A549 (cell line): ENCODE results near the gene KLF6. TPM values are rescaled to one million over a fixed set of nuclear protein-coding genes. Genes with fewer than 3 reads are reported as not detected.
A peak's percentile ranks its signal among the peaks of the same experiment; 100 is the strongest.

Experiments used
- ATAC-seq, 2 experiments: fragments of 200-7000 bp in 1 of 2; fragments of >200 bp in 1 of 2; cut with Nextera tagmentation in 1 of 2; cut with Tn5 transposase in 1 of 2; 3 replicates each; pipeline versions ENCODE4 v1.8.0 to v1.9.1; 2018 to 2020; ENCODE audit warnings: mild to moderate bottlenecking in 1 of 2, moderate library complexity in 1 of 2
- CTCF ChIA-PET: fragments of 300-600 bp; sonication (Branson Sonifier 250); formaldehyde crosslinking; extraction: SDS; loops from one replicate; lab custom pipeline; 2021; ENCODE audit warnings: antibody characterized with exemption, inconsistent platforms; lab: Yijun Ruan, JAX
- POLR2A ChIA-PET: fragments of 350-600 bp; formaldehyde crosslinking; extraction: SDS; loops from one replicate; lab custom pipeline; 2021; ENCODE audit warnings: antibody characterized with exemption, inconsistent platforms; lab: Yijun Ruan, JAX
- DNase-seq, 2 experiments: peaks; one replicate each; pipeline versions ENCODE4 v3.0.0 to v3.0.0-alpha.2; 2011 to 2016; ENCODE audit warnings: low read depth in 1 of 2, low spot score in 1 of 2
- FAIRE-seq: peaks from 2 replicates; lab custom pipeline; 2011; peaks lifted over from hg19 to GRCh38; lab: Jason Lieb, UNC
- H3K27ac ChIP-seq, 2 experiments: fragments of >200 bp; sonication (Bioruptor Twin); formaldehyde crosslinking; 3 replicates each; pipeline ENCODE4 v1.5.1; 2016 to 2017
- H3K4me1 ChIP-seq: fragments of >200 bp; sonication (Bioruptor Twin); formaldehyde crosslinking; 3 replicates; pipeline ENCODE4 v1.6.1; 2016
- H3K4me2 ChIP-seq: fragments of >200 bp; sonication (Bioruptor Twin); formaldehyde crosslinking; 3 replicates; pipeline ENCODE4 v1.6.1; 2016
- H3K4me3 ChIP-seq: fragments of >200 bp; sonication (Bioruptor Twin); formaldehyde crosslinking; 3 replicates; pipeline ENCODE4 v1.5.1; 2016
- H3K9me3 ChIP-seq: fragments of >200 bp; sonication (Bioruptor Twin); formaldehyde crosslinking; 3 replicates; pipeline ENCODE4 v1.6.1; 2016
- CBX2 ChIP-seq: fragments of 200-600 bp; sonication (generic); IDR thresholded peaks from 2 replicates; pipeline ENCODE4 v1.6.1; 2016; ENCODE audit warnings: low read depth, mild to moderate bottlenecking, borderline replicate concordance
- CHD2 ChIP-seq: fragments of 150-350 bp; IDR thresholded peaks from 2 replicates; pipeline ENCODE4 v1.6.1; 2014; ENCODE audit warnings: low read length; ENCODE audit not compliant: partially characterized antibody
- EHMT2 ChIP-seq: fragments of 200-600 bp; sonication (generic); IDR thresholded peaks from 2 replicates; pipeline ENCODE4 v1.6.1; 2016; ENCODE audit warnings: antibody characterized with exemption, low read depth, mild to moderate bottlenecking, moderate library complexity
- EP300 ChIP-seq, 2 experiments: fragments of >200 bp; sonication (Bioruptor Twin); formaldehyde crosslinking; IDR thresholded peaks; 2 replicates in 1 of 2; 3 replicates in 1 of 2; pipeline ENCODE4 v1.6.1; 2016 to 2017
- FOSL2 ChIP-seq, 2 experiments: fragments of 450-650 bp in 1 of 2; fragments of >200 bp in 1 of 2; sonication (Bioruptor Twin) in 1 of 2; formaldehyde crosslinking; IDR thresholded peaks; 2 replicates each; pipeline versions ENCODE4 v1.5.0 to v1.6.1; 2016 to 2020; ENCODE audit warnings: mild to moderate bottlenecking in 1 of 2, moderate library complexity in 1 of 2
- GATA3 ChIP-seq: IDR thresholded peaks from 2 replicates; pipeline ENCODE4 v1.6.1; 2012; ENCODE audit warnings: borderline replicate concordance
- HDAC2 ChIP-seq: fragments of 200-600 bp; sonication (generic); IDR thresholded peaks from 2 replicates; pipeline ENCODE4 v1.6.1; 2016
- HEYL ChIP-seq: fragments of 250-450 bp; sonication (Bioruptor Pico); IDR thresholded peaks from 2 replicates; pipeline ENCODE4 v1.8.0; 2021; ENCODE audit warnings: mild to moderate bottlenecking, moderate library complexity
- HMGXB4 ChIP-seq: fragments of 250-450 bp; sonication (Bioruptor Pico); IDR thresholded peaks from 2 replicates; pipeline ENCODE4 v1.5.0; 2021; ENCODE audit warnings: mild to moderate bottlenecking, moderate library complexity, borderline replicate concordance
- HOXB13 ChIP-seq: fragments of 250-450 bp; sonication (Bioruptor Pico); IDR thresholded peaks from 2 replicates; pipeline ENCODE4 v1.5.0; 2020; ENCODE audit warnings: low read depth, mild to moderate bottlenecking, moderate library complexity
- HOXB5 ChIP-seq: fragments of 250-450 bp; sonication (Bioruptor Pico); IDR thresholded peaks from 2 replicates; pipeline ENCODE4 v1.5.0; 2020; ENCODE audit warnings: mild to moderate bottlenecking, moderate library complexity
- JUN ChIP-seq, 2 experiments: fragments of >200 bp; sonication (Bioruptor Twin); formaldehyde crosslinking; IDR thresholded peaks; 2 replicates in 1 of 2; 3 replicates in 1 of 2; pipeline ENCODE4 v1.6.1; 2016 to 2017
- MAFK ChIP-seq: fragments of 450-650 bp; IDR thresholded peaks from 2 replicates; pipeline ENCODE4 v1.6.1; 2014; ENCODE audit not compliant: partially characterized antibody
- MAX ChIP-seq: IDR thresholded peaks from 2 replicates; pipeline ENCODE4 v1.6.1; 2012
- MAZ ChIP-seq: fragments of 150-350 bp; IDR thresholded peaks from 2 replicates; pipeline ENCODE4 v1.6.1; 2014; ENCODE audit warnings: antibody characterized with exemption, low read depth, low read length, borderline replicate concordance
- NFE2L2 ChIP-seq: fragments of 150-350 bp; conservative IDR thresholded peaks from 2 replicates; pipeline ENCODE4 v1.6.1; 2014; ENCODE audit warnings: low read length
- NR3C1 ChIP-seq: fragments of >200 bp; sonication (Bioruptor Twin); formaldehyde crosslinking; IDR thresholded peaks from 3 replicates; pipeline ENCODE4 v1.6.1; 2017
- PBX3 ChIP-seq: IDR thresholded peaks from 2 replicates; pipeline ENCODE4 v1.6.1; 2012
- PHF8 ChIP-seq: fragments of 200-600 bp; sonication (generic); IDR thresholded peaks from 2 replicates; pipeline ENCODE4 v1.6.1; 2016; ENCODE audit warnings: low read depth, mild to moderate bottlenecking, antibody characterized with exemption, moderate library complexity, borderline replicate concordance
- POLR2A ChIP-seq: IDR thresholded peaks from 2 replicates; pipeline ENCODE4 v1.6.1; 2012; ENCODE audit warnings: mild to moderate bottlenecking, low read length
- RCOR1 ChIP-seq: fragments of 150-350 bp; IDR thresholded peaks from 2 replicates; pipeline ENCODE4 v1.6.1; 2014; ENCODE audit warnings: antibody characterized with exemption, low read length, low read depth
- RFX5 ChIP-seq: fragments of 450-650 bp; IDR thresholded peaks from 2 replicates; pipeline ENCODE4 v1.7.1; 2014; ENCODE audit warnings: antibody characterized with exemption, mild to moderate bottlenecking, moderate library complexity
- RNF2 ChIP-seq: fragments of 200-600 bp; sonication (generic); IDR thresholded peaks from 2 replicates; pipeline ENCODE4 v1.6.1; 2016; ENCODE audit warnings: low read depth, mild to moderate bottlenecking, antibody characterized with exemption, moderate library complexity, borderline replicate concordance
- SREBF2 ChIP-seq: fragments of 450-650 bp; IDR thresholded peaks from 2 replicates; pipeline ENCODE4 v1.6.1; 2014; ENCODE audit warnings: mild to moderate bottlenecking, moderate library complexity
- USF2 ChIP-seq: fragments of 450-650 bp; IDR thresholded peaks from 2 replicates; pipeline ENCODE4 v1.6.1; 2014; ENCODE audit warnings: antibody characterized with exemption
- ZC3H11A ChIP-seq: fragments of 450-650 bp; IDR thresholded peaks from 2 replicates; pipeline ENCODE4 v1.6.1; 2014; ENCODE audit warnings: antibody characterized with exemption, mild to moderate bottlenecking
- WGBS: methylation state at CpG from one replicate; pipeline ENCODE4 v1.1.6; 2017; ENCODE audit errors: missing lambda C conversion rate; 5-methylcytosine and 5-hydroxymethylcytosine counted together
- polyA plus RNA-seq, 4 experiments: library from polyadenylated mRNA; depleted of rRNA in 3 of 4; stranded (reverse); fragments of >200 nt; fragmentation: RNase III in 1 of 4; extraction: RNeasy Plus Mini Kit Qiagen cat#74134 plus additional on column Dnase treatment in 1 of 4; gene quantifications; 2 replicates in 3 of 4; 3 replicates in 1 of 4; pipeline ENCODE4 v1.2.3, GENCODE V29; 2011 to 2017
- TF ChIP-seq, protein P1 (sequence below): fragments of >200 bp; sonication (Bioruptor Twin); formaldehyde crosslinking; IDR thresholded peaks from 3 replicates; pipeline ENCODE4 v1.6.1; 2016
- TF ChIP-seq, protein P2 (sequence below): fragments of >200 bp; sonication (Bioruptor Twin); formaldehyde crosslinking; IDR thresholded peaks from 2 replicates; pipeline ENCODE4 v1.6.1; 2016

Gene KLF6
- polyA plus RNA-seq, 2 of the 4 experiments (the other 2 are of a cell fraction), result 31.9 to 86.8 TPM

- WGBS, result 0% methylated on average over 2 of the region's 76 CpGs
- Histone ChIP-seq H3K27ac (peak overlapping the region; percentile 100), H3K4me1 (peaks cover 26% of the 10 kb centered on the region), H3K4me2 (peak overlapping the region; percentile 91), H3K9me3 (no peaks in the 10 kb centered on the region), H3K4me3 (peak overlapping the region; percentile 82)
- DNase-seq (peak; percentile 97 to 99), ATAC-seq (peak; percentile 70 to 80), FAIRE-seq (no peak)
- ChIA-PET POLR2A (interaction anchor here (0.5 to 4.0 kb wide), 71 partner anchors 9 to 1041 kb away, joined by 3 to 79 read pairs (median 4); partner anchors contain the start of genes AKR1E2 and PITRM1), CTCF (interaction anchor here (1.1 to 2.8 kb wide), 6 partner anchors 12 to 982 kb away, joined by 3 to 8 read pairs (median 4); no protein-coding TSS in a partner anchor)
- TF ChIP-seq MAFK (no peak), RFX5 (0 out of 2 replicates have a peak, but pooled peaks have one; percentile 26), POLR2A (peak; percentile 98), SREBF2 (peak; percentile 41), EP300 (IDR thresholded peaks at IDR 0.05) (peak in 1 of 2 experiments; percentile 22; a peak in 2 of 5 replicates), GATA3 (0 out of 2 replicates have a peak, but pooled peaks have one; percentile 19), MAX (0 out of 2 replicates have a peak, but pooled peaks have one; percentile 9), EHMT2 (no peak), FOSL2 (IDR thresholded peaks at IDR 0.05) (no peak), FOSL2 (CRISPR knock-in tag; IDR thresholded peaks at IDR 0.05) (peak; percentile 8; the same call in 1 of the 2 replicates), USF2 (peak; percentile 78), HOXB5 (CRISPR knock-in tag) (0 out of 2 replicates have a peak, but pooled peaks have one; percentile 44), PHF8 (peak; percentile 78; the same call in 1 of the 2 replicates), ZC3H11A (no peak), JUN (IDR thresholded peaks at IDR 0.05) (peak; percentile 89 to 97; a peak in 4 of 5 replicates), RNF2 (no peak)
- TF ChIP-seq, protein P1, sequence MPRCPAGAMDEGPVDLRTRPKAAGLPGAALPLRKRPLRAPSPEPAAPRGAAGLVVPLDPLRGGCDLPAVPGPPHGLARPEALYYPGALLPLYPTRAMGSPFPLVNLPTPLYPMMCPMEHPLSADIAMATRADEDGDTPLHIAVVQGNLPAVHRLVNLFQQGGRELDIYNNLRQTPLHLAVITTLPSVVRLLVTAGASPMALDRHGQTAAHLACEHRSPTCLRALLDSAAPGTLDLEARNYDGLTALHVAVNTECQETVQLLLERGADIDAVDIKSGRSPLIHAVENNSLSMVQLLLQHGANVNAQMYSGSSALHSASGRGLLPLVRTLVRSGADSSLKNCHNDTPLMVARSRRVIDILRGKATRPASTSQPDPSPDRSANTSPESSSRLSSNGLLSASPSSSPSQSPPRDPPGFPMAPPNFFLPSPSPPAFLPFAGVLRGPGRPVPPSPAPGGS, result peak; percentile 91
Measured at GRCh38 chr10:3785251-3785850, 342 bp upstream of the KLF6 start.

DNA sequence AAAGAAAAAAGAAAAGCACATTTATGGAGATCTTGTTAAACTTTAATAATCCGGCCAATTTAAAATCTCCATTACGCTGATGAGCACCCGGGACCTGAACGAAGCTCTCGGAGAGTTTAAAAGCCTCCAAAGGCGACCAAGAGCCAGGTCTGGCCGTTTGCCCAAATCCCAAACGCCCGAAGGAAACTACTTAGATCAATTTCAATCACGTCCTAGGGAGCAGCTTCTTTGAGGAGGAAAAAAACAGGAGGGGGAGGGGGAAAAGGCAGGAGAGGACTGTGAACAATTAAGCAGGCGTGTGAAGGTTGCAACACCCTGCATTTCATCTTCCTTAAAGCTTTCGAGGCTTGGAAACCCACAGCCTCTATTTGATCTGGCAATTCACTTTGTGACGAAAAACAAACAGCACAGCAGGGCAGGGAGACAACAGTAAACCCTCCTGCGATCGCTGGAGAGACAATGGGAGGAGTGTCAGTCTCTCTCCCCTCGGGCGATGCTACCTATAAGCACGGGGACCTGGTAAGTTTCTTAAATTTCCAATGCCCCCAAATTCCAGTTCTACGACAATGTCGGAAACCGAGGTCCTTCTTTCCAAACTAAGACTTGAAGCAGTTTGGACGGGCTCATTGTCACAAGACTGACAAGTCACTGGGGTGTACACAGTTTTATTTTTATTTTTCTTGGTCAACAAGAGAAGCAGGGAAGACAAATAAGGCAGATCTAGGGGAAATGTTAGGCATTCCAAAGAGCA, 1.2 kb downstream of the KLF6 start:
- Histone ChIP-seq H3K9me3 (no peaks in the 10 kb centered on the region), H3K27ac (peak overlapping the region; percentile 95 to 98), H3K4me1 (peaks cover 41% of the 10 kb centered on the region), H3K4me3 (peak overlapping the region; percentile 77), H3K4me2 (peak overlapping the region; percentile 83)
- DNase-seq (peak in 1 of 2 experiments; percentile 84), ATAC-seq (peak in 1 of 2 experiments; percentile 15; a peak in 3 of 6 replicates), FAIRE-seq (no peak)
- POLR2A ChIA-PET, result interaction anchor here (0.8 to 4.0 kb wide), 14 partner anchors 9 to 648 kb away, joined by 3 to 79 read pairs (median 21); no protein-coding TSS in a partner anchor
- CTCF ChIA-PET, result interaction anchor here (0.6 to 2.8 kb wide), 5 partner anchors 69 to 987 kb away, joined by 3 to 7 read pairs (median 5); no protein-coding TSS in a partner anchor
- 1% methylated on average over 22 of the region's 22 CpGs for WGBS
- no peak for TF ChIP-seq PBX3
- no peak for TF ChIP-seq HOXB13 (CRISPR knock-in tag)
- no peak for TF ChIP-seq HDAC2
- TF ChIP-seq GATA3, result peak; percentile 68
- 0 out of 2 replicates have a peak, but pooled peaks have one; percentile 55 for TF ChIP-seq HOXB5 (CRISPR knock-in tag)
- no peak for TF ChIP-seq MAZ
- TF ChIP-seq CHD2, result no peak
- TF ChIP-seq HMGXB4, result no peak
- TF ChIP-seq PHF8, result no peak
- no peak for TF ChIP-seq RCOR1
- TF ChIP-seq HEYL (CRISPR knock-in tag), result no peak
- peak; percentile 48; the same call in 1 of the 2 replicates for TF ChIP-seq MAX
- TF ChIP-seq CBX2, result no peak
- TF ChIP-seq MAFK, result no peak
- no peak for TF ChIP-seq ZC3H11A
- TF ChIP-seq NFE2L2, result no peak
- TF ChIP-seq NR3C1, result no peak
- TF ChIP-seq, protein P2, sequence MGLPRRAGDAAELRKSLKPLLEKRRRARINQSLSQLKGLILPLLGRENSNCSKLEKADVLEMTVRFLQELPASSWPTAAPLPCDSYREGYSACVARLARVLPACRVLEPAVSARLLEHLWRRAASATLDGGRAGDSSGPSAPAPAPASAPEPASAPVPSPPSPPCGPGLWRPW, result peak; percentile 49; the same call in 1 of the 2 replicates
